AG10803 (cell line): ENCODE results near the gene PLCB4.

ENCODE experiments used
- DNase-seq: peaks from one replicate; pipeline ENCODE4 v3.0.0; 2010; ENCODE audit warnings: low read depth
- H3K4me3 ChIP-seq: 2 replicates; pipeline ENCODE4 v1.5.1; 2011; ENCODE audit warnings: mild to moderate bottlenecking, low read length, control low read depth
- CTCF ChIP-seq: conservative IDR thresholded peaks from 2 replicates; pipeline ENCODE4 v1.5.1; 2011; ENCODE audit warnings: mild to moderate bottlenecking, low read length, control low read depth, inconsistent platforms

Gene PLCB4

DNA sequence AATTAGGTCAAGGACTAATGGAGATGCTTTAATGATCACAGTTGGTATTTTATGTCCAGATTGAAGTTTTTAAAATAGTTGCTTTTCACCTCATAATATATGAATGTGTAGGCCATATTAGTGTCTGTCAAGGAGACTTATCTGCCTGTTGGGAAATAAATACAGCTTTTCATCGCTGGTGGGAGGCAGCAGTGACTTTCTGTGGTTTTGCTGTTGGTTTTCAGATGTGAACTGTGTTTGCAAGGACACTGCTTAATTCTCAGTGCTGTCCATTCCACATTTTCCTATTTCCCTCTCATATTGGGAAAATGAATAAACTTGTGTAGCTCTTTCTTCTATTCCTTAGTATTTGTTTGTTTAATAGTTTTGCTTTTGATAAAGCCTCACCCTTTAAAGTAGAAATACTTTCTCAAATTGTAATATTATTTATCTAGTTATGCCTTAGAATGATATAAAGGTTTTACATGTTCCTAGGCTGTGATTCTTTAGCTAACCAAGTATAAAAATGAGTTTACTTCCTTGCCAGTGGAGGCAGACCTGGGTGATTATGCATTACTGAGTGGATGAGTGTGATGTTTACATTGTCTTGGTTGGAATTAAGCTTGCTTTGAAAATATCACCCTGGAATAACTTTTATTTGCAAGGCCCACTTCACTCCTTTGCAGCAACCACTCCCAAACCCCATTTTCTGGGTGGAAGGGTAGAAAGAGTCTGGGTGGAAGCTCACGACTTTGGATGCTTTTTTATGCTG lies 3.3 kb downstream of the PLCB4 start:
- H3K4me3 ChIP-seq, result peak overlapping the region; percentile 93
- DNase-seq, result no peak
- no peak; the same call in 1 of the 2 replicates for TF ChIP-seq CTCF

GRCh38 chr20:9072861-9073500 lies 4.1 kb downstream of the PLCB4 start:
- DNase-seq, result no peak
- H3K4me3 ChIP-seq, result no peak overlapping the region
- TF ChIP-seq CTCF, result no peak

- H3K4me3 ChIP-seq, result no peak overlapping the region
- DNase-seq, result peak; percentile 48
- no peak for TF ChIP-seq CTCF
Measured at GRCh38 chr20:9075264-9076095, 6.6 kb downstream of the PLCB4 start.

- no peak overlapping the region for H3K4me3 ChIP-seq
- no peak for DNase-seq
- no peak for TF ChIP-seq CTCF
Measured at GRCh38 chr20:9076440-9076839, 7.6 kb downstream of the PLCB4 start.

DNA sequence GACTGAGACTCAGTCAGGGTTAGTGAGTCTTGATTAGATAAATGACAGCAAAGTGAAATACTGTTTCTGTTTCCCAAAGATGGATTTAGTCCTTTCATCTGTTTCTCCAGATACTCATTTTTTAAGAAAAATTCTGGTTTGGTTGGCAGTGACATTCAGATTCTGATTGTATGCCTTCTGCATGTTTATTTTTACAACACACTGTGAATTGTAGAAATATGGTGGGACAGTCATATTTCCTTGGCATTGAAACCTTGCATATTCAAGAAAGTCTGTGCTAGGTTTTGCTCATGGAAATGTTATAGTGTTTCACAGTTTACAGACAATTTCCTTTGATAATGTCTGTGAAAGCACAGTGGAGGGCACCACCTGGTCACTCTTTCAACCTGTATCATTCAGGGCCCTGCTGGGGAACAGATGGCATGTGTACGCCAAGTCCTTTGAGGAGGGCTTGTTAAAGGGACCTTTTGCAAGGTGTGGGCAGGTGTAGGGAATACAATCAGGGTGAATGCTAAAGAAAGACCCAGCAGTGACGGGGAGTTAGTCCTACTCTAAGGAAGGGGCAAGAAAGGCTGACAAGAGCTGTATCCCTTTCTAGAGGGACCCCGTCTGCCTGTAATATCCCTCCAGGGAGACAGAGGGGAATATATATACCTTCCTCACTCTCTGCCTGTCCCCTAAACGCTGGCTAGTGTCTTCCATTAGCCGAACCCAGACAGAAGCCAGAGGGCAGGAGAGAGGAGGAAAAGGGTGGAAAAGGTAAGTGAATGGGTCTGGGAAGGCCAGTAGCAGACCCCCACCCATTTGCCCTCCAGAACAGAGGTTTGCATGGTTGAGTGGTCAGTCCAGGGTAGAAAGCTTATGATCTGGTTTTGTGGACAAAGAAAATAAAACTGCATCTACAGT lies 10.2 kb downstream of the PLCB4 start:
- TF ChIP-seq CTCF, result no peak
- no peak for DNase-seq
- H3K4me3 ChIP-seq, result no peak overlapping the region

GRCh38 chr20:9081423-9081966 lies 12.6 kb downstream of the PLCB4 start:
- DNase-seq, result peak; percentile 92
- H3K4me3 ChIP-seq, result no peak overlapping the region
- no peak for TF ChIP-seq CTCF
